GM12801 (cell line): ENCODE measurements around the gene GPC1.

ENCODE experiments used
- TF ChIP-seq, protein P1 (sequence below): IDR thresholded peaks from one replicate; pipeline ENCODE4 v1.5.1; 2011; ENCODE audit warnings: control low read depth; ENCODE audit not compliant: insufficient read length; ENCODE audit errors: extremely low read depth

Gene GPC1

GRCh38 chr2:240436683-240437550, 1.5 kb downstream of the GPC1 start:
- TF ChIP-seq, protein P1, sequence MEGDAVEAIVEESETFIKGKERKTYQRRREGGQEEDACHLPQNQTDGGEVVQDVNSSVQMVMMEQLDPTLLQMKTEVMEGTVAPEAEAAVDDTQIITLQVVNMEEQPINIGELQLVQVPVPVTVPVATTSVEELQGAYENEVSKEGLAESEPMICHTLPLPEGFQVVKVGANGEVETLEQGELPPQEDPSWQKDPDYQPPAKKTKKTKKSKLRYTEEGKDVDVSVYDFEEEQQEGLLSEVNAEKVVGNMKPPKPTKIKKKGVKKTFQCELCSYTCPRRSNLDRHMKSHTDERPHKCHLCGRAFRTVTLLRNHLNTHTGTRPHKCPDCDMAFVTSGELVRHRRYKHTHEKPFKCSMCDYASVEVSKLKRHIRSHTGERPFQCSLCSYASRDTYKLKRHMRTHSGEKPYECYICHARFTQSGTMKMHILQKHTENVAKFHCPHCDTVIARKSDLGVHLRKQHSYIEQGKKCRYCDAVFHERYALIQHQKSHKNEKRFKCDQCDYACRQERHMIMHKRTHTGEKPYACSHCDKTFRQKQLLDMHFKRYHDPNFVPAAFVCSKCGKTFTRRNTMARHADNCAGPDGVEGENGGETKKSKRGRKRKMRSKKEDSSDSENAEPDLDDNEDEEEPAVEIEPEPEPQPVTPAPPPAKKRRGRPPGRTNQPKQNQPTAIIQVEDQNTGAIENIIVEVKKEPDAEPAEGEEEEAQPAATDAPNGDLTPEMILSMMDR, result no peak

DNA sequence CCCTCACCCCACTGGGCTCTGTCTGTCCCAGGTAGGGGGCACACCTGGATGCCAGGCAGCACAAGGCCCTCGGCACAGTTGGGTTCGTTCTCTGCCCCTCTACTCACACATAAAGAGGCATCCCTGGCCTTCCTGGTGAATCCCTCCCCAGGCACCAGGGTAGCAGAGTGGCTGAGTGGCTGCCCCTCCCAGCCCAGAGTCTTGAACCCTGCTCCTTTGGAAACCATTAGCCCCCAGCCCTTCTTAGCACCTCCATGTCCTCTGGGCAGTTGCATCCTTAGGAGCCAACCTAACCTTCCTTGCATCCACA, 2.0 kb downstream of the GPC1 start:
- TF ChIP-seq, protein P1, result no peak

DNA sequence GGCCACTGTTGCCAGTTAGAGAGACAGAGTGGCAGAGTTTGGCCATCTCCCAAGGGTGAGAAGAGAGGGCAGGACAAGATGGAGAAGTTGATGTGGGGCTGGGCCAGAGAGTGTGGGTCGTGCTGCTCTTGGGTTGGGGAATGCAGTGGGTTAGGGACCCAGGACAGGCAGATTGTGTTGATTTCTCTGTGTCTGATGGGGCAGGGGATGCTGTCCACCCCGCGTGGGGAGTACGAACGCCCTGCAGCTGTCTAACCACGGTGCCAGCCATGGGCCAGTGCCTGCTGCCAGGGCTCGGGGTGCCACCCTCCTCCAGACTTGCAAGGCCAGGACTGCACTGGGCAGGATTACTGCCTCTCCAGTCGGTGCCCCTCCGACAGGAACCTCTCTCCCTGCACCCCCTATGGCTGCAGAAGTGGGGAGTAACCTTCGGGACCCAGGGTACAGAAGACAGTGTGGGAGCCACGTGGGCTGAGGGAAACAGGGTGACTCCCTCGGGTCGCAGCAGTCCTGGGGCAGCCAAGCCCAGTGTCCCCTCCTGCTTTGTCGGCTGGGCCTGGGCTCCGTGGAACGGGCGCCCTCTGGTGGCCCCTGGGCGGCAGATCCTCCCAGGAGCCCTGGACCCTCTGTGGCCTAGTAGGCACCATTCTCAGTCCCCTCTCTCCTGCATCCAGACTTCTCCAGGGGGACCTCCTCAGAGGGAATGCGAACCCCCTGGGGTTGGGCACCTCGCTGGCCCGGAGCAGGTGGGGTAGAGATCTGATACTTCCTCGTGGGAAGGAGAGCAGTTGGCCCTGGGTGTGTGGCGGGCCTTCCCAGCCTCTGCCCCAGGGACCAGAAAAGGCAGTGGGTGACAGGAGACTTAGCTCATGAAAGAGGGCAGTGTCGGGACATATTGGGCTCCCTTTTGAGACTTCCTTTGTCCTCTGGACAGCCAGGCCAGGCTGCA, 2.7 kb downstream of the GPC1 start:
- TF ChIP-seq, protein P1, result no peak

DNA sequence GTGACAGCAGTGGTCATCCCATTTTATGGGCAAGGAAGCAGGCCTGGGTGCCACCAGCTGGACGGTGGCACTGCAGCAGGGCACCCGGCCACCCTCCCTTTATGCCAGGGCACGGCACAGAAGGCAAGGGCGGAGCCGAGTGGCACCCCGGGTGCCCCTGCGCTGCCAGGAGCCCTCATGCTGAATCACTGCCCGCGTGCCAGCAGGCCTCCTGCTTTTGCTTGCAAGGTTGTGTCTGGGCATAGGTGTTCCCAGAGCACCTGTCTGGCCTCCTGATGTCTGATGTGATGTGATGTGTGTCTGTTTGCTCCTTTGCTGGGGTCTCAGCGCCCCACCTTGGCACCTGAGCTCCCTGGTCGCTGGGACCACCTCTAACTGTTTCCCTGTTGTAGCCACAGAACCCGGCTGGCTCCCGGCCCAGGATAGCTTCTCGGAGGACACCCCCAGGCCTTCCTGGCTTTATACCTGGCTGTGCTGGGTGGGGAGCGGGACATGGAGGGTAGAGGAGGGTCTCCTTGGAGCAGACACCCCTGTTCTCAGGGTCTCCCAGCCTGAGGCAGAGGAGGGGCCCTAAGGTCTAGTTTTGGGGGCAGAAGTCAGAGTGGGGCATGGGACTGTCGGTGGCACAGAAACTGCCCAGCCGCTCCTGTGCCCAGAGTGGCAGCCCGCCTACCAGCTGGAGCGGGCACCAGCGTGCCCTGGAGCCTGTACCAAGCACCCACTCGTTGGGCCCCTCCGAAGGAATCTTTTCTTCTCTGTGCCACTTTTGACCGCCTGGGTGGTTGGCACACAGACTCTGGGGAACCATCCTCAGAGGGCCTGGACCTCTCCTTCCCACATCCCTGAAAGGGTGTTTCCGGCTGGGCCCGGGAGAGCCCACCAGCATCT, 3.6 kb downstream of the GPC1 start:
- TF ChIP-seq, protein P1, result no peak

DNA sequence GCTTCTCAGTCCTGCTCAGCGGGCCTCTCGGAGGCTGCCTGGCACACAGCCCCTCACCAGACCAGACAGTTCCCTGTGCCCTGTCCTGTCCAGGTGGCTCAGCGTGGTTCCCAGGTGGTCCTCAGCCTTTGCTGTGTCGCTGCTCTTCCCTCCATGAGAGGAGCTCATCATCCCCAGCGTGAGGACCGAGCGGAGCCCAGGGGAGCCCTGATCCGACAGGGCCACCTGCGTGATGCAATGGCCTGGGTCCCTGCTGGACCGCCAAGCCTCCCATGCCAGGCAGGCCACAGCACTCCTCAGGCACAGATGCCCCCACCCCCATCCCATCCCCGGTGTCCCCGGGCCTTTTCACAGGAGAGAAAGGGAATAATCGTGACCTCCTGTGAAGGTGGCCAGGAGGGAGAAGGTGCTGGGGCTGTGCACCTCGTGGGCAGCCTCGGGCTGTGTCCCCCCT, 4.3 kb downstream of the GPC1 start:
- TF ChIP-seq, protein P1, result no peak

DNA sequence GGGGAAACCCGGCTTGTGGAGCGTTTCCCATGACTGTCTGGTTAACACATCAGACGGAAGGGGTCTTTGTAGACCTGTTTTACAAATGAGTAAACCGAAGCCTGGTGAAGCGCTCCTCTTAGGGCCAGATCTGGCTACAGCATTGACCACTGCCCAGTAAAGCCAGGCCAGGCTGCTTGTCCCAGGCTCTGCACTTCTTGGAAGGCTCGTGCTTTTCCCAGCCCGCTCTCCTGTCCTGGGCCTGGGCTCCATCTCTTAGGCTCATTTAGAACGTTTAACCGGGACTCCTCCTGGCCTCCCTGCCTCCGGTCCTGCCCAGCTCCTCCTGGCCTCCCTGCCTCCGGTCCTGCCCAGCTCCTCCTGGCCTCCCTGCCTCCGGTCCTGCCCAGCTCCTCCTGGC, 4.8 kb downstream of the GPC1 start:
- TF ChIP-seq, protein P1, result no peak
